GDM1 (cell line): ENCODE measurements around the gene ZNF791.
A peak's percentile ranks its signal among the peaks of the same experiment; 100 is the strongest.
"Not testable (repeated sequence)": the region's sequence is repeated elsewhere in the genome, so short reads cannot be mapped to it uniquely, and the experiment has no call there.

ENCODE experiments used
- DNase-seq: peaks from one replicate; lab custom pipeline; 2025; lab: John Stamatoyannopoulos, UW

ZNF791 gene

DNA sequence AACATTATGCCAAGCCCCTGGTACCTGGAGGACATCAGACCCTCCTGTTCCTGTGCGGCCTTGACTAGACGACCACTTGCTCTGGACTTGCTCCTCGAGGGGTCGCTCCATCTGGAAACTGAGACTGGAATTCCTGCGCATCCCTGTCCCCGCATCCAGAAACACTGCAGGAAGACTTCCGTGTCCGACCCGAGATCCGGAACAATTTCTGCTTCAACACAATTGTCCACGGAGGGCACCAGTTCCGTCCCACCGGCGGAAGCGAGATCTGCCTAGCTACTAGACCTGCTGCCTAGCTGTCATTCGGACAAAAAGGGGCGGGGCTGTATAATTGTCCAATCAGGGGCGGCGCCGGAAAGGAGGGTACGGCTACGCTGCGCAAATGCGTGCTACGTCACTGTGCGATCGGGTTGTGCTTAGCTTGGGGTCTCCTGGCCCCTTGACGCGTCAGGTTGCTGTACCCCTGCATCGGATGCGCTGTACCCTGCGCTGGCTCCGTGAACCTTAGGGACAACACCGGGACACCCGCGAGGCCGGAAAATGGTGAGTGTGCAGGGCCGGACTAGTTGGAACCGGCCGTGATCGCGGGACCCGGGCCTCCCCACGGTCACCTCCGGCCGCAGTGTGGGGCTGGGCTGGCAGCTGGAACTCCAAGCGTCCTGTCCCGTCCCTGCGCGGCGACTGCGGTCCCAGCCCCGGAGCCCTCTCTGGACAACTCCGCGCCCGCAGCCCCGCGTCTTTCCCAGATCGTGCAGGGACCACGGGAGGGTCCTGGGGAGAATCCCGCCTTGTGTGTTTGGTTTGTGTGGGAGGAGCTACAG is at the start of gene ZNF791, which contains the start of gene ZNF490:
Gene ZNF791, plus strand, starts transcription at position 381 of the 821 bp plus-strand sequence. Its CDS starts 160 bp downstream, at position 541.
Gene ZNF490, minus strand, starts transcription at position 274 of the 821 bp plus-strand sequence. Its CDS starts 133 bp downstream, at position 141.
- peak; percentile 91 for DNase-seq

DNA sequence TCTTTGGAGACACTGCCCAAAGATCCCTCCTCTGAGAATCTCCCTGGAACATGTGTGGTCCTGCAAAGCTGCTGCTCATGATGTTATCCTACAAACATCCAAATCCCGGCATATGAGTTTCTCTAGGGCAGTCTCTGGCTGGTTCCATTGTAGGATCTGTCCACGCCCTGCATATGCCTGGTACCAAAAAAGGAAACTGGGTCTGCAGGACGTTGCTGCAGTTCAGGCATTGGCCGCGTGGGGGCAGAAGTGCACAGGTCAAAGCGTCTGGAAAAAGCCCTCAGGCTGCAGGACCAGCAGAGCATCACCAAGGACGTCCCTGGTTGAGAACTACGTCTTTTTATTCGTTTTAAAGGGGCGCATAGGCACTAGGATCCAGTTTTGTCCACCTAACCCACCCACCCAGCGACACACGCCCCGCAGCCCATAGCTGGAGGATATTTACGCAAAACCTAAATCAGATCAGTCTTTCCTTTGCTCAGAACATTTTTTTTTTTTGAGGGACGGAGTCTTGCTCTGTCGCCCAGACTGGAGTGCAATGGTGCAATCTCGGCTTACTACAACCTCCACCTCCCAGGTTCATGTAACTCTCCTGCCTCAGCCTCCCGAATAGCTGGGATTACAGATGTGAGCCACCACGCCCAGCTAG is 46.6 kb upstream of the ZNF791 start:
- peak; percentile 68 for DNase-seq

DNA sequence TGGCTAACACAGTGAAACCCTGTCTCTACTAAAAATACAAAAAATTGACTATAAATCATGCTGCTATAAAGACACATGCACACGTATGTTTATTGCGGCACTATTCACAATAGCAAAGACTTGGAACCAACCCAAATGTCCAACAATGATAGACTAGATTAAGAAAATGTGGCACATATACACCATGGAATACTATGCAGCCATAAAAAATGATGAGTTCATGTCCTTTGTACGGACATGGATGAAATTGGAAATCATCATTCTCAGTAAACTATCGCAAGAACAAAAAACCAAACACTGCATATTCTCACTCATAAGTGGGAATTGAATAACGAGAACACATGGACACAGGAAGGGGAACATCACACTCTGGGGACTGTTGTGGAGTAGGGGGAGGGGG is 44.3 kb upstream of the ZNF791 start:
- DNase-seq, result not testable (repeated sequence)

DNA sequence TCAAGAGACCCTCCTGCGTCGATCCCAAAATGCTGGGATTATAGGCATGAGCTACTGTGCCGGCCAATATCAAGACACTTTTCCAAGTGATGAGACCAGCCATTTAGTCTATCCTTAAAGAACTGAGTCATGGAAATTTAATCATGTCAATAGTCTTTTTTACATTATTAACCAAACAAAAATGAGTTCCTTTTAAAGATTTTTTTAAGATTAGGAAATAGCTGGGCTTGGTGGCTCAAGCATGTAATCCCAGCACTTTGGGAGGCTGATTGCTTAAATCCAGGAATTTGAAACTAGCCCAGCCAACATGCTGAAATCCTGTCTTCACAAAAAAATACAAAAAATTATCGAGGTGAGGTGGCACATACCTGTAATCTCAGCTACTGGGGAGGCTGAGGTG is 42.8 kb upstream of the ZNF791 start:
- DNase-seq, result no peak

DNA sequence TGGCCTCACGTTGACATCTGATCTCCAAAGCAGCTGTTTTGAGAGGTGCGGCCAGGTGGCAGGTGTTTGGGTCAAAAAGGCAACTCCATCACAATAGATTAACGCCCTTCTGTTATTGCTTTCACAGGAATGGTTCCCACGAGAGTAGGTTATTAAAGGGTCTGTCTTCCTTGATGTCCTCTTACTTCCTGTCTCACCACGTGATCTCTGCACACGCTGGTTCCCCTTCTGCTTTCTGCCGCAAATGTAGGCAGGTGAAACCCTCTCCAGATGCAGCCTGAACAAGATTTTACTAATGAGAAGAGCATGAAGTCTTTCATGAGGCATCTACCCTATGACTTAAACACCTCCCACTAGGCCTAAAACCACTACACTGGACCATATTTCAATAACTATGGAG is 36.7 kb upstream of the ZNF791 start:
- peak; percentile 8 for DNase-seq

DNA sequence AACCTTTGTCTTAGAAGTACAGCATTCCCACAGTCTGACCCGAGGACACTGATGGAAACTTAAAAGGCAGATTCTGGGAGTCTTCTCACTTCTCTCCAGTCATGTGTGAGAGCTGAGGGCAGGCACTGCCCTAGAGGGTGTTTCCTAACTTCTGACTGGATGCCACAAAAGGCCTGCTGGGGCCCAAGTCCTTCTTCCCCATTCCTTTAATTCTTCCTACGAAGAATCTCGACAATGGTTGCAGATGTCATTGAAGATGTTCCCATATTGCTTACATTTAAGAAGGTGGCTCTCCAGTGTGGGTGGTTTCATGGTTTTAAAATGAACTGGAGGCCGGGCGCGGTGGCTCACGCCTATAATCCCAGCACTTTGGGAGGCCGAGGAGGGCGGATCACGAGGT is 32.1 kb upstream of the ZNF791 start:
- DNase-seq, result no peak

DNA sequence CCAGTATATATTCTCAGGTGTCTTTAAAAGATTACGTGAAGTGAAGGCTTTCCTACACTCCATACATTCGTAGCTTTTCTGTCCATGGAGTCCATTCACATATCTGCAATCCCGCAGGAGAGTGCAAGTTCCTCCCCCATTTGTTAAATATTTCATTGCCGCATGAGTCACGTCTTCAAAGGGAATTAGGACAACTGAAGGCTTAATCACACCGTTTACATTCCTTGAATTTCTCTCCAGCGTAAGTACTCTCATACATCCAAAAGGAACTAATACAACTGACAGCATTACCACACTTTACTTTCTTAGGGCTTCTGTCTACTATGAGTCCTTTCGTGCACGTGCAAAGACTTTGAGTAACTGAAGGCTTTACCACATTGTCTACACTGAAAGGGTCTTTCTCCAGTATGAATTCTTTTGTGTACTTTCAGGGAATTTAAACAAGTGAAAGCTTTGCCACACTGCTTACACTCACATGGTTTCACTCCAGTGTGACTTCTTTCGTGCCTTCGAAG is 30.5 kb upstream of the ZNF791 start:
- DNase-seq, result no peak

DNA sequence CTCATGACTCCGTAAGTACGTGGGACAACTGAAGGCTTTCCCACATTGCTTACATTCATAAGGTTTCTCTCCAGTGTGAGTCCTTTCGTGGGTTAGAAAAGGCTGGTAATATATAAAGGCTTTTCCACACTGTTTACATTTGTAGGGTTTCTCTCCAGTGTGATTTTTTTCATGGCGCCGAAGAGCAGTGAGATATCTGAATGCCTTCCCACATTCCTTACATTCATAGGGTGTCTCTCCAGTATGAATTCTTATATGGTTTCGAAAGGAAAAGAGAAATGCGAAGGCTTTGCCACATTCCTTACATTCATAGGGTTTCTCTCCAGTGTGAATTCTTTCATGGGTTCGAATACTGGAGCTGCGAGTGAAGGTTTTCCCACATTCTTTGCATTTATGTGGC is 29.6 kb upstream of the ZNF791 start:
- DNase-seq, result no peak

DNA sequence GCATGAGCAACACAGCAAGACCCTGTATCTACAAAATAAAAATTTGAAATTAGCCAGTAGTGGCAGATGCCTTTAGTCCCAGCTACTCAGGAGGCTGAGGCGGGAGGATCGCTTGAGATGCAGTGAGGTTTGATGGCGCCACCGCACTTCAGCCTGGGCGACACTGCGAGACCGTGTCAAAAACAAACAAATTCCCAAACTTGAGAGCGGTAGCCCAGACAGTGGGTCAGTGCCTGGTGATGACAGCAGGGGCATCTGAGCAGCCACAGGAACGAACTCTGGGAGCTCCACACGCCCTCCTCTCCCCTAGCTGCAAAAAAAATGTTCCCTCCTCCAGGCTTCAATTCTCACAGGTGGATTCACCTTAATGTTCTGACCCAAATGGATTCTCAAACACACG is 14.2 kb upstream of the ZNF791 start:
- DNase-seq, result no peak

DNA sequence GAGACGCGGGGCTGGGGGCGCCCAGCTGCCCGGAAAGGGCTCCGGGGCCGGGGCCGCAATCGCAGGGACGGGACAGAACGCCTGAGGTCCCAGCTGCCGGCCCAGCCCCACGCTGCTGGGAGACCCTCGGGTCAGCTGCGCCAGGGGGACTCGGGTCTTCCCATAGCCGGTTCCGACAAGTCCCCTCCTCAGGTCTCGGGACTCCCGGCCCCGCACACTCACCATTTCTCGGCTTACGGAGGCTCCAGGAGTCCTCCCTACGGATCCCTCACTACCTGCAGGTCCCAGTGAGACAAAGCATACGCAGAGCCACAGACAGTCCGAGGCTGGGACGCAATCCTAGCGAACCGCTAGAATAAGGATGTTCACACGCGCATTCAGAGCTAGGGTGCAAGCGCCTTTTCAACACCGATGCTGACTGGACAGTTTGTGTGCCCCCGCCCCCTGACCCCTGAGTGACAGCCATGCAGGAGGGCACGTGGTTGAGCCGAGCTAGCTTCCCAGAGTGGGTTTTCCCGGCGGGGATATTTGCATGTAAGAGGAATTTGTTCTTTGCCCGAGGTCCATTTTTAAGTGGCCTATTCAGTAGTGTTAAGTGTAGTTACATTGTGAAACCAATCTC is 13.7 kb upstream of the ZNF791 start:
- no peak for DNase-seq

DNA sequence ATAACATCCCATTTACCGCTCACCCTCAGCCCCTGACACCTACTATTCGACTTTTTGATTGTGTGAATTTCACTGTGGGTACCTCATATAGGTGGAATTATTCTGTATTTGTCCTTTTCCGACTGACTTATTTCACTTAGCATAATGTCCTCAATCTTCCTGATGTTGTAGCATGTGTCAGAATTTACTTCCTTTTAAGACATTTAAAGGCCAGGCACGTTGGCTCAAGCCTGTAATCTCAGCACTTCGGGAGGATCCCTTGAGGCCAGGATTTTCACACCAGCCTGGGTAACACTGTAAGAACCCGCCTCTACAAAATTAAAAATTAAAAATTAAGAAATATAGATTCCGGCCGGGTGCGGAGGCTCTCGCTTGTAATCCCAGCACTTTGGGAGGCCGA is 13.1 kb upstream of the ZNF791 start:
- DNase-seq, result no peak

DNA sequence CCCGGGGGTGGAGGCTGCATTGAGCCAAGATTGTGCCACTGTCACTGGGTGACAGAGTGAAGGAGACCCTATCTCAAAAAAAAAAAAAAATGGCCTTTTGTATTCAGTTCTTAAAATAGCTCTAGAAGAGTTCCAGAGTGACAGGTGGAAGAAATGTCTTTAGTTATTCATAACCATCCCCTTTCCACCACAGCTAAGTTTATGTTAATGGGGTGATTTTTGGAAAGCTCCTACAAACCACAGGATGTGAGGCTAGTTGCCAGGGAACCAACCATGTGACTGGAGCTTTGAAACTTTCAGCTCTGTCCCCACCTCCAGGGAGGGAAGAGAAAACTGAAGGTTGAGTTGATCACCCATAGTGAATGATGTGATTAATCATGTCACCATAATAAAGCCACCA is 7.0 kb upstream of the ZNF791 start:
- no peak for DNase-seq

DNA sequence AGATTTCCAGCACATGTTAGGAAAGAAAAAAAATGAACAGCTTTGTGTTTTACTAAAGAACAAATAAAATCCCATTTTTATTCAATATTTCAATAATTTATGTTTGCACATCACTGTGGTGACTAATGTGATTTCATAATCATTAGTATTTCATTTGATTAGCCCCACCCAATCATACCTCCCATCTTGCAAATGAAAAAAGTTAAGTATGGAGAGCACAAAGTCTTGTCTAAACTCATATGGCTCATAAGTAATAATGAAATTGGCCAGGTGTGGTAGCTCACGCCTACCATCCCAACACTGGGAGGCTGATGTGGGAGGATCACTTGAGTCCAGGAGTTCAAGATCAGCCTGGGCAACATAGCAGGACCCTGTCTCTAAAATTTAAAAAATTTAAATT is 3.9 kb upstream of the ZNF791 start:
- DNase-seq, result no peak

DNA sequence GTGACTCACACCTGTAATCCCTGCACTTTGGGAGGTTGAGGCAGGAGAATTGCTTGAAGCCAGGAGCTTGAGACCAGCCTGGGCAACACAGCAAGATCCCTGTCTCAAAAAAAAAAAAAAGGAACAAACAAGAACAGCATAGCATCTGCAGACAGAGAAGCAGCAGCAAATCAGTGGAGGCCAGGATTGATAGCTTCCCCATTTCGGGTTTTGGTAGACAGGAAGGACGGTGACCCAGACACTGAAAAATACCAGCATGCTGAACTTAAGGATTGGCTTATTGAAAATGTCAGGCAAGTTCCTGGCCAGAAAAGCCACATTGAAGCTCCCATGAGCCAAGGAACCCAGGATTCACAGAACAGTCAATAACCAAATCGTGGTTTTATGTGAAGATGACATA is 3.1 kb upstream of the ZNF791 start:
- no peak for DNase-seq

DNA sequence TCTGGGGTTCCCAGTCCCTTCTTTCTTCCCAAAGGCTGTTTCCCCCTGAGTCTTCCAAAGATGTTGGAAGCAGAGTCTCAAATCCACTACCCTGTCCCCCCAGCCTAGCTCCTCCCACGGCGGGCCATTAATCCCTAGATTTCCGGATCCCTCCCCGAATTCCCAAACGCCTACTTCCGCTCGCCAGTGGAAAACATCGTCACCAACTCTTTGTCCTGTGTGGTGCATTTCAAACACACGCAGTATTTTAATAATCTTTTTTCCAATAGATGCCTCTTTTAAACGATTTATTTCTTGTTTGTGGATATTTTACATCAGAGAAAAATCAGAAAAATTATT is 610 bp downstream of the ZNF791 start:
- no peak for DNase-seq

DNA sequence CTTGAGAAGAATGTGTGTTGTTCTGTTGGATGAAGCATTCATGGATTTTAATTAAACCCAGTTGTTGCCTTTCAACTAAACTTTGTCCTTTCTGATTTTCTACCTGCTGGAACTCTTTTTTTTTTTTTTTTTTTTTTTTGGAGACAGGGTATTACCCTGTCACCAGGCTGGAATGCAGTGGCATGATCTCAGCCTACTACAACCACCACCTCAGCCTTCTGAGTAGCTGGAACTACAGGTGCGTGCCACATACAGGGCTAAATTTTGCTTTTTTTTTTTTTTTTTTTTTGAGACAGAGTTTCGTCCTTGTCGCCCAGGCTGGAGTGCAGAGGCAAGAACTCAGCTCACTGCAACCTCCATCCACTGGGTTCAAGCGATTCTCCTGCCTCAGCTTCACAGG is 6.9 kb downstream of the ZNF791 start:
- DNase-seq, result no peak

DNA sequence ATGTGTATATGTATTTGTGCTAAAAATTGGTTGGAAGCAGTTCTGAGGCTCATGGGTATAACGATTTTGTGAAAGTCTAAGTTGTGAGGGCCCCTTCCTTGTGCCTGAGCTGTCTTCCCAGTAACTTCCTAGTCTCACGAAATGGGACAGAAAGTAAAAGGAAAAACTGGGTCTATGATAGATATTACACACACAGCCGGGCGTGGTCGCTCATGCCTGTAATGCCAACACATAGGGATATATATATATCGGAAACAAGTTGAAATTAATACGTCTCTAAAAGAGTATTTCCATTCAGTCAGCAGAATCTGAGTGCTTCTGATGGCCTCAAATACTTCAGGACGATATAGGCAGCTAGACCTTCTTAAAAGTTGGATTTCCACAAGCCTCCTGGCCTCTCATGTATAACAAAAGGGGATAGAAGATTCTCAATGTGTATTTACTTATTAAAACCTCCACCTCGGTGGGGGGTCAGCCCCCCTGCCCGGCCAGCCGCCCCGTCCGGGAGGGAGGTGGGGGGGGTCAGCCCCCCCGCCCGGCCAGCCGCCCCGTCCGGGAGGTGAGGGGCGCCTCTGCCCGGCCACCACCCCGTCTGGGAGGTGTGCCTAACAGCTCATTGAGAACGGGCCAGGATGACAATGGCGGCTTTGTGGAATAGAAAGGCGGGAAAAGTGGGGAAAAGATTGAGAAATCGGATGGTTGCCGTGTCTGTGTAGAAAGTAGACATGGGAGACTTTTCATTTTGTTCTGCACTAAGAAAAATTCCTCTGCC is 10.7 kb downstream of the ZNF791 start:
- not testable (repeated sequence) for DNase-seq

DNA sequence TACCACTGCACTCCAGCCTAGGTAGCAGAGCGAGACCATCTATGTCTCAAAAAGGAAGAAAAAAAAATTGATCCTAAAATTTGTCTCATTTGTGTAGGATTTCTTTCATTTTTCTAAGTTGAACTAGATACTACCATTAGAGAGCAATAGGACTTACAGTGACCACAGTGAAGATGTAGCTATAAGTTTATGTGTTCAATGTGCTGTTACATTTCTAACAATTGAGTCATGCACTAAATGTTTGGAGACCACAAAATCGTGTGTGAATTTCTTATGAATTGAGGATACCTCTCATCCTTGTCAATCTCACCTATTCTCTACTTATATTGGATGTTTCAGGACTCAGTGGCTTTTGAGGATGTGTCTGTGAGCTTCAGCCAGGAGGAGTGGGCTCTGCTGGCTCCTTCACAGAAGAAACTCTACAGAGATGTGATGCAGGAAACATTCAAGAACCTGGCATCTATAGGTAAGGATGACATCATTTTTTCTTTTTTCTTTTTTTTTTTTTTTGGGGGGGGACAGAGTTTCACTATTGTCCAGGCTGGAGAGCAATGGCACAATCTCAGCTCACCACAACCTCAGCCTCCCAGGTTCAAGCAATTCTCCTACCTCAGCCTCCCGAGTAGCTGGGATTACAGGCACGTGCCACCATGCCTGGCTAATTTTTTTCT is 12.8 kb downstream of the ZNF791 start:
- no peak for DNase-seq

DNA sequence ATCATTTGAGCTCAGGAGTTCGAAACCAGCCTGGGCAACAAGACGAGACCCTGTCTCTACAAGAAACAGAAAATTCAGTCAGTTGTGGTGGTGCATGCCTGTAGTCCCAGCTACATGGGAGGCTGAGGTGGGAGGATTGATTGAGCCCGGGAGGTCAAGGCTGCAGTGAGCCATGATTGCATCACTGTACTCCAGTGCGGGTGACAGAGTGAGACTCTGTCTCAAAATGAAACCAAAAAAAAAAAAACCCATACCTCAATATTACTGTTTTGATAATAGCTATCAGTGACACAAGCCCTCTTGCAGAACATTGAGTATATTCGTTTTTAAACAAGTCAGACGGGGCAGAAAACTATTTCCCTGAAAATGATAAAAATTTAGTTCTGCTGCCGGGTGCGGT is 16.2 kb downstream of the ZNF791 start:
- DNase-seq, result no peak

DNA sequence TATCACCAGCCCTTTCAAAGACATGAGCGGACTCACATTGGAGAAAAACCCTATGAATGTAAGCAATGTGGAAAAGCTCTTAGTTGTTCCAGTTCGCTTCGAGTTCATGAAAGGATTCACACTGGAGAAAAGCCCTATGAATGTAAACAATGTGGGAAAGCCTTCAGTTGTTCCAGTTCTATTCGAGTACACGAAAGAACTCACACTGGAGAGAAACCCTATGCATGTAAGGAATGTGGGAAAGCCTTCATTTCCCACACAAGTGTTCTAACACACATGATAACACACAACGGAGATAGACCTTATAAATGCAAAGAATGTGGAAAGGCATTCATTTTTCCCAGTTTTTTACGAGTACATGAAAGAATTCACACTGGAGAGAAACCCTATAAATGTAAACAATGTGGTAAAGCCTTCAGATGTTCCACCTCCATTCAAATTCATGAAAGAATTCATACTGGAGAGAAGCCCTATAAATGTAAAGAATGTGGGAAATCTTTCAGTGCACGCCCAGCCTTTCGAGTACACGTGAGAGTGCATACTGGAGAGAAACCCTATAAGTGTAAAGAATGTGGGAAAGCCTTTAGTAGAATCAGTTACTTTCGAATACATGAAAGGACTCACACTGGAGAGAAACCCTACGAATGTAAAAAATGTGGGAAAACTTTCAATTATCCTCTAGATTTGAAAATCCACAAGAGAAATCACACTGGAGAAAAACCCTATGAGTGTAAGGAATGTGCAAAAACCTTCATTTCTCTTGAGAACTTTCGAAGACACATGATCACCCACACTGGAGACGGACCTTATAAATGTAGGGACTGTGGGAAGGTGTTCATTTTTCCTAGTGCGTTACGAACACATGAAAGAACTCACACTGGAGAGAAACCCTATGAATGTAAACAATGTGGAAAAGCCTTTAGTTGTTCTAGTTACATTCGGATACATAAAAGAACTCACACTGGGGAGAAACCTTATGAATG is 17.6 kb downstream of the ZNF791 start:
- no peak for DNase-seq
